ENCODE data around the gene IL2RA.

Gene IL2RA

GRCh38 chr10:6013413-6014192 lies 48.6 kb downstream of the IL2RA start:
- Histone ChIP-seq H4K20me1 (ENCODE audit: low read depth, low read length) (no peaks in the 10 kb centered on the region), H3K4me3 (ENCODE audit: insufficient read depth, low read length, poor library complexity, severe bottlenecking) (no peak overlapping the region), H2AFZ (ENCODE audit: low read depth, low read length, severe bottlenecking) (no peak overlapping the region)

GRCh38 chr10:6012121-6012905 lies 49.9 kb downstream of the IL2RA start:
- Histone ChIP-seq H3K4me3 (ENCODE audit: insufficient read depth, low read length, poor library complexity, severe bottlenecking) (no peak overlapping the region), H3K79me2 (ENCODE audit: insufficient read depth, low read length) (no peaks in the 10 kb centered on the region), H3K27ac (ENCODE audit: low read depth, low read length) (no peak overlapping the region), H3K9me2 (replicated peaks; ENCODE audit: insufficient read depth, low read length) (no peaks in the 10 kb centered on the region), H2AFZ (ENCODE audit: low read depth, low read length, severe bottlenecking) (no peak overlapping the region), H3K27me3 (ENCODE audit: low read length) (no peaks in the 10 kb centered on the region), H3F3A (ENCODE audit: insufficient read depth) (no peaks in the 10 kb centered on the region), H3K4me2 (ENCODE audit: low read depth, low read length, poor library complexity, severe bottlenecking) (no peak overlapping the region), H3K9ac (ENCODE audit: low read length) (no peak overlapping the region), H3K9me3 (ENCODE audit: insufficient read depth, low read length) (no peaks in the 10 kb centered on the region), H3K36me3 (ENCODE audit: low read length) (no peaks in the 10 kb centered on the region), H4K20me1 (ENCODE audit: low read depth, low read length) (no peaks in the 10 kb centered on the region)
- no peak for TF ChIP-seq EZH2phosphoT487 (conservative IDR thresholded peaks at IDR 0.05; ENCODE audit: low read length)
- no peak for TF ChIP-seq CTCF (IDR thresholded peaks at IDR 0.05; ENCODE audit: insufficient read depth, low read length, poor library complexity, severe bottlenecking)

More at GRCh38 chr10:6013413-6014192, 48.6 kb downstream of the IL2RA start:
- no peaks in the 10 kb centered on the region for H3F3A ChIP-seq (ENCODE audit: insufficient read depth)
- H3K4me2 ChIP-seq (ENCODE audit: low read depth, low read length, poor library complexity, severe bottlenecking) = peak overlapping the region; percentile 3
- no peak overlapping the region for H3K9ac ChIP-seq (ENCODE audit: low read length)
- H3K9me2 ChIP-seq (replicated peaks; ENCODE audit: insufficient read depth, low read length) = no peaks in the 10 kb centered on the region
- no peak for TF ChIP-seq CTCF (IDR thresholded peaks at IDR 0.05; ENCODE audit: insufficient read depth, low read length, poor library complexity, severe bottlenecking)
- no peak for TF ChIP-seq EZH2phosphoT487 (conservative IDR thresholded peaks at IDR 0.05; ENCODE audit: low read length)
- H3K9me3 ChIP-seq (ENCODE audit: insufficient read depth, low read length) = no peaks in the 10 kb centered on the region
- H3K79me2 ChIP-seq (ENCODE audit: insufficient read depth, low read length) = no peaks in the 10 kb centered on the region
- H3K27me3 ChIP-seq (ENCODE audit: low read length) = no peaks in the 10 kb centered on the region
- no peak overlapping the region for H3K27ac ChIP-seq (ENCODE audit: low read depth, low read length)
- H3K36me3 ChIP-seq (ENCODE audit: low read length) = no peaks in the 10 kb centered on the region

GRCh38 chr10:6011558-6011957 lies 50.6 kb downstream of the IL2RA start:
- Histone ChIP-seq H3K9me2 (replicated peaks; ENCODE audit: insufficient read depth, low read length) (no peaks in the 10 kb centered on the region), H3K36me3 (ENCODE audit: low read length) (no peaks in the 10 kb centered on the region), H3K9ac (ENCODE audit: low read length) (no peak overlapping the region), H3K9me3 (ENCODE audit: insufficient read depth, low read length) (no peaks in the 10 kb centered on the region), H3K79me2 (ENCODE audit: insufficient read depth, low read length) (no peaks in the 10 kb centered on the region), H2AFZ (ENCODE audit: low read depth, low read length, severe bottlenecking) (no peak overlapping the region), H4K20me1 (ENCODE audit: low read depth, low read length) (no peaks in the 10 kb centered on the region), H3K4me3 (ENCODE audit: insufficient read depth, low read length, poor library complexity, severe bottlenecking) (no peak overlapping the region), H3K27ac (ENCODE audit: low read depth, low read length) (no peak overlapping the region), H3K27me3 (ENCODE audit: low read length) (no peaks in the 10 kb centered on the region), H3K4me2 (ENCODE audit: low read depth, low read length, poor library complexity, severe bottlenecking) (no peak overlapping the region), H3F3A (ENCODE audit: insufficient read depth) (no peaks in the 10 kb centered on the region)
- TF ChIP-seq EZH2phosphoT487 (conservative IDR thresholded peaks at IDR 0.05; ENCODE audit: low read length) (no peak), CTCF (IDR thresholded peaks at IDR 0.05; ENCODE audit: insufficient read depth, low read length, poor library complexity, severe bottlenecking) (no peak)
